HEK293 (cell line): ENCODE results near the gene RGR.
"Not testable (repeated sequence)": the region's sequence is repeated elsewhere in the genome, so short reads cannot be mapped to it uniquely, and the experiment has no call there.

Source experiments
- CTCF ChIA-PET: fragments of 350-600 bp; formaldehyde crosslinking; extraction: SDS; loops from one replicate; lab custom pipeline; 2021; ENCODE audit warnings: antibody characterized with exemption; lab: Yijun Ruan, JAX
- POLR2A ChIA-PET: fragments of 300-600 bp; formaldehyde crosslinking; extraction: SDS; loops from one replicate; lab custom pipeline; 2020; ENCODE audit warnings: antibody characterized with exemption, inconsistent platforms; lab: Yijun Ruan, JAX
- H3K27ac ChIP-seq: fragments of 200-500 bp; sonication (Bioruptor generic); 2 replicates; pipeline ENCODE4 v1.5.1; 2014; ENCODE audit warnings: low read depth, low read length, control low read depth, inconsistent platforms; ENCODE audit errors: extremely low read depth
- H3K36me3 ChIP-seq, 2 experiments: fragments of 200-500 bp in 1 of 2; sonication (Bioruptor generic) in 1 of 2; 1 replicate in 1 of 2; 2 replicates in 1 of 2; pipeline ENCODE4 v1.5.1; 2014 to 2017; ENCODE audit warnings: inconsistent platforms in 2 of 2, low read length in 2 of 2; ENCODE audit not compliant: control insufficient read depth in 2 of 2, insufficient read depth in 1 of 2
- H3K4me1 ChIP-seq: fragments of 200-500 bp; sonication (Bioruptor generic); 2 replicates; pipeline ENCODE4 v1.5.1; 2014; ENCODE audit warnings: mild to moderate bottlenecking, low read length, inconsistent platforms; ENCODE audit not compliant: control insufficient read depth, insufficient read depth
- H3K4me3 ChIP-seq: 2 replicates; pipeline ENCODE4 v1.5.1; 2011; ENCODE audit warnings: low read depth, mild to moderate bottlenecking, control low read depth, low read length, moderate library complexity
- H3K9me3 ChIP-seq: fragments of 200-500 bp; sonication (Bioruptor generic); 2 replicates; pipeline ENCODE4 v1.5.1; 2014; ENCODE audit warnings: low read depth, low read length, inconsistent platforms; ENCODE audit not compliant: control insufficient read depth, insufficient read depth
- GLIS2 ChIP-seq: fragments of 450-650 bp; formaldehyde crosslinking; IDR thresholded peaks from 2 replicates; pipeline ENCODE4 v1.5.1; 2016; ENCODE audit warnings: missing biosample characterization, missing genetic modification characterization
- HOXA7 ChIP-seq: sonication (generic); formaldehyde crosslinking; IDR thresholded peaks from 2 replicates; pipeline ENCODE4 v1.8.1; 2022; ENCODE audit warnings: missing genetic modification reagents, borderline replicate concordance
- HOXD13 ChIP-seq: sonication (generic); formaldehyde crosslinking; IDR thresholded peaks from 2 replicates; pipeline ENCODE4 v1.8.0; 2022; ENCODE audit warnings: missing genetic modification reagents, borderline replicate concordance
- KLF1 ChIP-seq: fragments of 450-650 bp; formaldehyde crosslinking; IDR thresholded peaks from 2 replicates; pipeline ENCODE4 v1.5.1; 2016; ENCODE audit warnings: missing biosample characterization, missing genetic modification characterization
- REPIN1 ChIP-seq: fragments of 450-650 bp; formaldehyde crosslinking; IDR thresholded peaks from 2 replicates; pipeline ENCODE4 v1.5.1; 2017; ENCODE audit warnings: missing biosample characterization, missing genetic modification characterization, low read depth
- SETDB1 ChIP-seq: IDR thresholded peaks from one replicate; pipeline ENCODE4 v1.6.1; 2017; ENCODE audit warnings: mild to moderate bottlenecking, low read length, moderate library complexity, mixed read lengths; ENCODE audit not compliant: insufficient read length
- TCF7L2 ChIP-seq: IDR thresholded peaks from 2 replicates; pipeline ENCODE4 v1.6.1; 2011; ENCODE audit warnings: low read depth, mild to moderate bottlenecking, inconsistent platforms, low read length, moderate library complexity, borderline replicate concordance
- YY1 ChIP-seq: fragments of 450-650 bp; formaldehyde crosslinking; IDR thresholded peaks from 2 replicates; pipeline ENCODE4 v1.5.1; 2018; ENCODE audit warnings: missing biosample characterization, missing genetic modification characterization
- ZBTB17 ChIP-seq: fragments of 450-650 bp; formaldehyde crosslinking; IDR thresholded peaks from 2 replicates; pipeline ENCODE4 v1.5.1; 2016; ENCODE audit warnings: missing biosample characterization, missing genetic modification characterization
- ZFP69B ChIP-seq: fragments of 450-650 bp; formaldehyde crosslinking; IDR thresholded peaks from 2 replicates; pipeline ENCODE4 v1.5.1; 2016; ENCODE audit warnings: missing biosample characterization, missing genetic modification characterization
- ZIC2 ChIP-seq: fragments of 450-650 bp; formaldehyde crosslinking; IDR thresholded peaks from 2 replicates; pipeline ENCODE4 v1.5.1; 2016; ENCODE audit warnings: missing biosample characterization, missing genetic modification characterization
- ZNF157 ChIP-seq: fragments of 450-650 bp; formaldehyde crosslinking; IDR thresholded peaks from 2 replicates; pipeline ENCODE4 v1.5.1; 2016; ENCODE audit warnings: missing biosample characterization, missing genetic modification characterization
- ZNF324 ChIP-seq: fragments of 450-650 bp; formaldehyde crosslinking; IDR thresholded peaks from 2 replicates; pipeline ENCODE4 v1.5.1; 2016; ENCODE audit warnings: missing biosample characterization, missing genetic modification characterization
- ZNF366 ChIP-seq: fragments of 450-650 bp; formaldehyde crosslinking; conservative IDR thresholded peaks from 2 replicates; pipeline ENCODE4 v1.5.1; 2016; ENCODE audit warnings: missing biosample characterization, missing genetic modification characterization
- ZNF549 ChIP-seq: fragments of 450-650 bp; IDR thresholded peaks from 2 replicates; pipeline ENCODE4 v1.5.1; 2018; ENCODE audit warnings: missing biosample characterization, missing genetic modification characterization, mild to moderate bottlenecking, inconsistent platforms, moderate library complexity
- ZNF658 ChIP-seq: fragments of 450-650 bp; formaldehyde crosslinking; IDR thresholded peaks from 2 replicates; pipeline ENCODE4; 2016; ENCODE audit warnings: missing biosample characterization, missing genetic modification characterization
- ZNF777 ChIP-seq: fragments of 450-650 bp; formaldehyde crosslinking; IDR thresholded peaks from 2 replicates; pipeline ENCODE4 v1.5.1; 2017; ENCODE audit warnings: missing biosample characterization, missing genetic modification characterization, borderline replicate concordance
- ZNF843 ChIP-seq: fragments of 450-650 bp; formaldehyde crosslinking; IDR thresholded peaks from 2 replicates; pipeline ENCODE4 v1.5.1; 2016; ENCODE audit warnings: missing biosample characterization, missing genetic modification characterization
- TF ChIP-seq, protein P1 (sequence below): fragments of 450-650 bp; formaldehyde crosslinking; IDR thresholded peaks from 2 replicates; pipeline ENCODE4 v1.5.1; 2016; ENCODE audit warnings: missing biosample characterization, missing genetic modification characterization
- TF ChIP-seq, protein P2 (sequence below): fragments of 450-650 bp; formaldehyde crosslinking; IDR thresholded peaks from 2 replicates; pipeline ENCODE4 v1.5.1; 2017; ENCODE audit warnings: missing biosample characterization, missing genetic modification characterization
- TF ChIP-seq, protein P3 (sequence below): fragments of 450-650 bp; formaldehyde crosslinking; IDR thresholded peaks from 2 replicates; pipeline ENCODE4 v1.5.1; 2016; ENCODE audit warnings: missing biosample characterization, missing genetic modification characterization
- TF ChIP-seq, protein P4 (sequence below): fragments of 450-650 bp; formaldehyde crosslinking; IDR thresholded peaks from 2 replicates; pipeline ENCODE4 v1.5.1; 2016; ENCODE audit warnings: missing biosample characterization, missing genetic modification characterization

Gene RGR

DNA sequence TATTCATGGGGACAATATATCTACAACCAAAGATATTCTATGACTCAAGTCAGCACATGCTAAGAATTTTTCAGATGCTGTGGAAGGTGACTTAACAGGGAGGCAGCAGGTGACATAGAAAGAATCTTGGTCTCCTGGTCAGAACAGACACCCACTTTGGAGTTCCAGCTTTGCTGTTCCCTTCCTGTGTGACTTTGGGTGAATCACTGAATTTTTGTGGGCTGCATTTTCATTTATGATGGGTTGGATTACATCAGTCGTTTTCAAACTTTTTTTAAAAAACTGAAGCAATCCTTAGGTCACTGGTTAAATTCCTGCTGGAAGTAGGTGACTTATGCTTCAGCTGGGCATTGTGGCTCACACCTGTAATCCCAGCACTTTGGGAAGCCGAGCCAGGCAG is 24.9 kb downstream of the RGR start:
- no peaks in the 10 kb centered on the region for H3K36me3 ChIP-seq
- POLR2A ChIA-PET: no interaction called here
- H3K9me3 ChIP-seq: no peaks in the 10 kb centered on the region
- H3K27ac ChIP-seq: no peak overlapping the region
- CTCF ChIA-PET: interaction anchor here (11.7 kb wide), 1 partner anchor 269 kb away, joined by 291 read pairs; no protein-coding TSS in a partner anchor
- no peaks in the 10 kb centered on the region for H3K4me1 ChIP-seq
- no peak for TF ChIP-seq ZNF157 (tag by site-specific recombination)
- no peak overlapping the region for H3K4me3 ChIP-seq

DNA sequence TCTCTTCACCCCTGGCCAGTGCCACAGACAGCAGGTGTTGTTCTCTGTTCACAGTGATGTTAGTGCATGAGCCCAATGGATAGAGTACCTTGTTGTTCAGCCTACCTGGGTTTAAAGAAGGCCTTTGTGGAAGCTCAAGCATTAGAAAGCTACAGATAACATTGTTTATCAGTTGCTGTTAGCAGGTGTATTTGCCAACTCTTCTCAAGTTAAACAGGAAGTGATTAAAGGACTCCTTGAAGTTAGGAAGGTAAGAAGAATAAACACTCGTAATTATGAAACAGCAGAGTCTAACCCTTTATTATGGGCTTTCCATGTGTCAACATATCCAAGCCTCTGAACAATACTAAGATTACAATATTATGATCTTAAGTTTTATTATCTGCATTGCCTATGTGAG is 25.9 kb downstream of the RGR start:
- Histone ChIP-seq H3K4me3 (no peak overlapping the region), H3K27ac (no peak overlapping the region), H3K4me1 (no peaks in the 10 kb centered on the region), H3K36me3 (no peaks in the 10 kb centered on the region), H3K9me3 (no peaks in the 10 kb centered on the region)
- CTCF ChIA-PET: interaction anchor here (11.7 kb wide), 1 partner anchor 268 kb away, joined by 291 read pairs; no protein-coding TSS in a partner anchor
- TF ChIP-seq REPIN1 (tag by site-specific recombination) (no peak), TCF7L2 (no peak), ZNF777 (no peak), ZBTB17 (tag by site-specific recombination) (no peak), ZNF549 (no peak), ZIC2 (tag by site-specific recombination) (no peak), ZNF157 (tag by site-specific recombination) (no peak), ZNF658 (tag by site-specific recombination) (no peak), ZNF843 (tag by site-specific recombination) (no peak)
- TF ChIP-seq, protein P1, sequence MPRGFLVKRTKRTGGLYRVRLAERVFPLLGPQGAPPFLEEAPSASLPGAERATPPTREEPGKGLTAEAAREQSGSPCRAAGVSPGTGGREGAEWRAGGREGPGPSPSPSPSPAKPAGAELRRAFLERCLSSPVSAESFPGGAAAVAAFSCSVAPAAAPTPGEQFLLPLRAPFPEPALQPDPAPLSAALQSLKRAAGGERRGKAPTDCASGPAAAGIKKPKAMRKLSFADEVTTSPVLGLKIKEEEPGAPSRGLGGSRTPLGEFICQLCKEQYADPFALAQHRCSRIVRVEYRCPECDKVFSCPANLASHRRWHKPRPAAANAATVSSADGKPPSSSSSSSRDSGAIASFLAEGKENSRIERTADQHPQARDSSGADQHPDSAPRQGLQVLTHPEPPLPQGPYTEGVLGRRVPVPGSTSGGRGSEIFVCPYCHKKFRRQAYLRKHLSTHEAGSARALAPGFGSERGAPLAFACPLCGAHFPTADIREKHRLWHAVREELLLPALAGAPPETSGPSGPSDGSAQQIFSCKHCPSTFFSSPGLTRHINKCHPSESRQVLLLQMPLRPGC (tag by site-specific recombination): no peak
- TF ChIP-seq, protein P2, sequence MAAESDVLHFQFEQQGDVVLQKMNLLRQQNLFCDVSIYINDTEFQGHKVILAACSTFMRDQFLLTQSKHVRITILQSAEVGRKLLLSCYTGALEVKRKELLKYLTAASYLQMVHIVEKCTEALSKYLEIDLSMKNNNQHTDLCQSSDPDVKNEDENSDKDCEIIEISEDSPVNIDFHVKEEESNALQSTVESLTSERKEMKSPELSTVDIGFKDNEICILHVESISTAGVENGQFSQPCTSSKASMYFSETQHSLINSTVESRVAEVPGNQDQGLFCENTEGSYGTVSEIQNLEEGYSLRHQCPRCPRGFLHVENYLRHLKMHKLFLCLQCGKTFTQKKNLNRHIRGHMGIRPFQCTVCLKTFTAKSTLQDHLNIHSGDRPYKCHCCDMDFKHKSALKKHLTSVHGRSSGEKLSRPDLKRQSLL (tag by site-specific recombination): no peak
- POLR2A ChIA-PET: no interaction called here

DNA sequence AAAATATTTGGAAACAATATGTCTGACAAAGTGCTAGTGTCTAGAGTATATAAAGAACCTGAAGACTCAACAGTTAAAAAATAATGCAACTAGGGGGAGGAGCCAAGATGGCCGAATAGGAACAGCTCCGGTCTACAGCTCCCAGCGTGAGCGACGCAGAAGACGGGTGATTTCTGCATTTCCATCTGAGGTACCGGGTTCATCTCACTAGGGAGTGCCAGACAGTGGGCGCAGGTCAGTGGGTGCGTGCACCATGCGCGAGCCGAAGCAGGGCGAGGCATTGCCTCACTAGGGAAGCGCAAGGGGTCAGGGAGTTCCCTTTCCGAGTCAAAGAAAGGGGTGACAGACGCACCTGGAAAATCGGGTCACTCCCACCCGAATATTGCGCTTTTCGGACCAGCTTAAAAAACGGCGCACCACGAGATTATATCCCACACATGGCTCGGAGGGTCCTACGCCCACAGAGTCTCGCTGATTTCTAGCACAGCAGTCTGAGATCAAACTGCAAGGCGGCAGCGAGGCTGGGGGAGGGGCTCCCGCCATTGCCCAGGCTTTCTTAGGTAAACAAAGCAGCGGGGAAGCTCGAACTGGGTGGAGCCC is 35.1 kb downstream of the RGR start:
- CTCF ChIA-PET: interaction anchor here (0.7 to 2.4 kb wide), 6 partner anchors 13 to 258 kb away, joined by 3 to 14 read pairs (median 4); no protein-coding TSS in a partner anchor
- POLR2A ChIA-PET, H3K4me3 ChIP-seq: not testable (repeated sequence)

DNA sequence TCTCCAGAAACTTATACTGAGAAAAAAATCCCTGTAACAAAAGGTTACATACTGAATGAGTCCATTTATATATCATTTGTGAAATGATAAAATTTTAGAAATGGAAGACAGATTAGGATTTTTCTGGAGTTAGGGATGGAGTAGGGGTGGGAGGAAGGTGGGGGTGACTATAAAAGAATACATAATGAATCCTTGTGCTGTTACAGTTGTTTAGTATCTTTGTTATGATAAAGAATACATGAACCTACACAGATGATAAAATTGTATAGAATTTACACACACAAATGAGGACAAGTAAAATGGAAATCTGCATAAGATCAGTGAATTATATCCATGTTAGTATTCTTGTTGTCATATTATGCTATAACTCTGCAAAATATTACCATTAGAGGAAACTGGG is 41.8 kb downstream of the RGR start:
- ChIA-PET CTCF (no interaction called here), POLR2A (no interaction called here)
- no peak overlapping the region for H3K27ac ChIP-seq
- TF ChIP-seq, protein P3, sequence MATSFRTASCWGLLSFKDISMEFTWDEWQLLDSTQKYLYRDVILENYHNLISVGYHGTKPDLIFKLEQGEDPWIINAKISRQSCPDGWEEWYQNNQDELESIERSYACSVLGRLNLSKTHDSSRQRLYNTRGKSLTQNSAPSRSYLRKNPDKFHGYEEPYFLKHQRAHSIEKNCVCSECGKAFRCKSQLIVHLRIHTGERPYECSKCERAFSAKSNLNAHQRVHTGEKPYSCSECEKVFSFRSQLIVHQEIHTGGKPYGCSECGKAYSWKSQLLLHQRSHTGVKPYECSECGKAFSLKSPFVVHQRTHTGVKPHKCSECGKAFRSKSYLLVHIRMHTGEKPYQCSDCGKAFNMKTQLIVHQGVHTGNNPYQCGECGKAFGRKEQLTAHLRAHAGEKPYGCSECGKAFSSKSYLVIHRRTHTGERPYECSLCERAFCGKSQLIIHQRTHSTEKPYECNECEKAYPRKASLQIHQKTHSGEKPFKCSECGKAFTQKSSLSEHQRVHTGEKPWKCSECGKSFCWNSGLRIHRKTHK (tag by site-specific recombination): no peak
- TF ChIP-seq KLF1 (tag by site-specific recombination) (no peak), YY1 (tag by site-specific recombination) (no peak), HOXA7 (CRISPR knock-in tag) (no peak), ZBTB17 (tag by site-specific recombination) (no peak), GLIS2 (no peak), ZNF324 (tag by site-specific recombination) (no peak), HOXD13 (CRISPR knock-in tag) (no peak), ZNF366 (tag by site-specific recombination) (no peak)
- TF ChIP-seq, protein P4, sequence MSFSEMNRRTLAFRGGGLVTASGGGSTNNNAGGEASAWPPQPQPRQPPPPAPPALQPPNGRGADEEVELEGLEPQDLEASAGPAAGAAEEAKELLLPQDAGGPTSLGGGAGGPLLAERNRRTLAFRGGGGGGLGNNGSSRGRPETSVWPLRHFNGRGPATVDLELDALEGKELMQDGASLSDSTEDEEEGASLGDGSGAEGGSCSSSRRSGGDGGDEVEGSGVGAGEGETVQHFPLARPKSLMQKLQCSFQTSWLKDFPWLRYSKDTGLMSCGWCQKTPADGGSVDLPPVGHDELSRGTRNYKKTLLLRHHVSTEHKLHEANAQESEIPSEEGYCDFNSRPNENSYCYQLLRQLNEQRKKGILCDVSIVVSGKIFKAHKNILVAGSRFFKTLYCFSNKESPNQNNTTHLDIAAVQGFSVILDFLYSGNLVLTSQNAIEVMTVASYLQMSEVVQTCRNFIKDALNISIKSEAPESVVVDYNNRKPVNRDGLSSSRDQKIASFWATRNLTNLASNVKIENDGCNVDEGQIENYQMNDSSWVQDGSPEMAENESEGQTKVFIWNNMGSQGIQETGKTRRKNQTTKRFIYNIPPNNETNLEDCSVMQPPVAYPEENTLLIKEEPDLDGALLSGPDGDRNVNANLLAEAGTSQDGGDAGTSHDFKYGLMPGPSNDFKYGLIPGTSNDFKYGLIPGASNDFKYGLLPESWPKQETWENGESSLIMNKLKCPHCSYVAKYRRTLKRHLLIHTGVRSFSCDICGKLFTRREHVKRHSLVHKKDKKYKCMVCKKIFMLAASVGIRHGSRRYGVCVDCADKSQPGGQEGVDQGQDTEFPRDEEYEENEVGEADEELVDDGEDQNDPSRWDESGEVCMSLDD: no peak
- no peaks in the 10 kb centered on the region for H3K4me1 ChIP-seq
- H3K9me3 ChIP-seq: no peaks in the 10 kb centered on the region
- H3K4me3 ChIP-seq: no peak overlapping the region
- no peaks in the 10 kb centered on the region for H3K36me3 ChIP-seq

More for the DNA sequence above, 35.1 kb downstream of the RGR start:
- not testable (repeated sequence) for H3K9me3 ChIP-seq, H3K27ac ChIP-seq, H3K36me3 ChIP-seq, H3K4me1 ChIP-seq
- peak; percentile 14 for TF ChIP-seq SETDB1
- TF ChIP-seq ZFP69B (tag by site-specific recombination): 0 out of 2 replicates have a peak, but pooled peaks have one; percentile 21
- TF ChIP-seq YY1 (tag by site-specific recombination): peak; percentile 43; the same call in 1 of the 2 replicates
